HG03342 (cell line): ENCODE data around the gene MACROD2.
"Not testable (repeated sequence)": the region's sequence is repeated elsewhere in the genome, so short reads cannot be mapped to it uniquely, and the experiment has no call there.

Experiments
- ATAC-seq: cut with Tn5 transposase; IDR thresholded peaks from one replicate; pipeline ENCODE4 v1.9.1; 2021; ENCODE audit warnings: mild to moderate bottlenecking, moderate library complexity; ENCODE audit not compliant: unreplicated experiment

MACROD2 gene

DNA sequence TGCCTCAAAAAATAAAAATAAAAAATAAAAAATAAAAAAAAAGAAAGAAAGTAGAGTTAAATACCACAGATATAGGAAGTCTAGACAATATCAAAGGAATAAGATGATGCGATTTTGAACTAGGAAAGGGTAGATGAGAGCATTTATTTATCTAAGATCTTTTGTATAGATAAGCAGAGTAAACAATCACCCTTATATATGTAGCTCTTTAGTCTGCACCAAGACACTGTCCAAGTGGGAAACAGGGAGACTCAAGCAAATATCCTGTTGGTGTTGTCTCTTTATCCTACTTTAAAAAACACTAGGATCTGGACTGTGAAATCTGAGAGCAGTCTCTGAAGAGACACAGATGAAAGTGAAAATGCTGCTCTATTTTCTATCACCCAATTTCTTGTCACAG lies 929.1 kb downstream of the MACROD2 start:
- ATAC-seq: no peak

DNA sequence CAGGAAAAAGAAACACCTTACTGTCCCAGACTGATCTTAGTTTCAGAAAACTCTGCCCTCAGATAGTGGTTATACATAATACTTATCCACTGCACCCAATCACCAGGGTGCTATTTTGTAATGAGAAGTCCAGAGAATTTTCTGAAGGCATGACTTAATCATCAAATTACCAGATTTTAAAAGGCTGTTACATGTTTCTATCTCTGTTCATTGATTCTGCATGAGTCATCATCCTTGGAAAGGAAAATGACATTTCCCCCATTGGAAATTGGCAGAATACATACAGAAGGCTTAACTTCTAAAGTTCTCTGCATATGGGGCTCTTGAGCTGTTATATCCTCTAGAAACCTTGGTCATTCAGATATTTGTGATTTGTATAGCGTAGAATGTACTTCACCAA lies 930.0 kb downstream of the MACROD2 start:
- no peak for ATAC-seq

GRCh38 chr20:14926436-14926835 lies 931.1 kb downstream of the MACROD2 start:
- not testable (repeated sequence) for ATAC-seq

GRCh38 chr20:14928083-14928482 lies 932.8 kb downstream of the MACROD2 start:
- ATAC-seq: no peak

GRCh38 chr20:14929388-14929787 lies 934.1 kb downstream of the MACROD2 start:
- ATAC-seq: no peak

DNA sequence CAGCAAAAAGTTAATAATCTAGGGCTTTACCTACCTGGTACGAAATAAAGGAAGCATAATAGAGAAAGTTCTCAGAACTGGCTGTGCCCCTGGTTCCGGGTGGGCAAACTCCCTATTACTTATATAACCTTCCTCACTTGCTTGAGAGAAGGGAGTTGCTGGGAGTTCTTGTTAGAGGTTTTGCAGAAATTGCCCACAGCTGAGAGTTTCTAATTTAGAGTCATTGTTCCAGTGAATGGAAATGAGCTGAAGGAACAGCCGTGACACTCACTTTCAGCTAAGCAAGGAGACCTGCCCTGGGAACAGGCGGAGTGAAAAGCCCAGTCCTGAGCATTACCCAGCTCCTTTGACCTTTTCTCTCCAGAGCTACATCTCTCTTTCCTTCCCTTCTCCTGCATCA lies 936.7 kb downstream of the MACROD2 start:
- no peak for ATAC-seq

- no peak for ATAC-seq
These were observed 940.0 kb downstream of the MACROD2 start for GRCh38 chr20:14935285-14935684.

DNA sequence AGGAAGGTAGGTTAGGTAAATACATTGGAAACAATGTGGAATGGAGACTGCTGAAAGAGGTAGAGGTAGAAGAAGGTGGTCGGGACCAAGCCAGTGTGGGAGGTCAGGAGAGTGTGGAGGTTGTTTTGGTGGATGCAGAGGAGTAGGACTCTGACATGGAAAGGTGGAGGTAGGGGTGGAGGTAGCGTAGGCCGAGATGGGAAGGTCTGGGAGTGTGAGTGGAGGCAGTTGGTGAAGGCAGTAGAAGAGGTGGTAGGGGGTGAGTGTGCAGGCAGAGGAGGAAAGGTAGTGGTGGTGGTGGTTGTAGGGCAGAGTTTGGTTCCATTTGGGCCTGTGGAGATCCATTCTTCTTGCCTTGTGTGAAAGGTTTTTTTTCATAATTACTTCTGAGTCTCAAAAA lies 941.7 kb downstream of the MACROD2 start:
- no peak for ATAC-seq

DNA sequence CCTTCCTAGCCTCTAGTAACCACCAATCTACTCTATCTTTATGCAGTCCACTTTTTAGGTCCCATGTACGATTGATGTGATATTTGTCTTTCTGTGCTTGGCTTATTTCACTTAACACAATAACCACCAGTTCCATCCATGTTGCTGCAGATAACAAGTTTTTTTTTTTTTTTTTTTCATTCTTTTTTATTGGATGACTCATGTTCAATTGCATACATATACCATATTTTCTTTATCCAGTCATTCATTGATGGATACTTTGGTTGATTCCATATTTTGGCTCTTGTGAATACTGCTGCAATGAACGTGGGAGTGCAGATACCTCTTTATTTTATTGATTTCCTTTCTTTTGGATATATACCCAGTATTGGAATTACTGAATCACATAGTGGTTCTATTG lies 942.5 kb downstream of the MACROD2 start:
- no peak for ATAC-seq

GRCh38 chr20:14947536-14947935 lies 952.2 kb downstream of the MACROD2 start:
- ATAC-seq: no peak

DNA sequence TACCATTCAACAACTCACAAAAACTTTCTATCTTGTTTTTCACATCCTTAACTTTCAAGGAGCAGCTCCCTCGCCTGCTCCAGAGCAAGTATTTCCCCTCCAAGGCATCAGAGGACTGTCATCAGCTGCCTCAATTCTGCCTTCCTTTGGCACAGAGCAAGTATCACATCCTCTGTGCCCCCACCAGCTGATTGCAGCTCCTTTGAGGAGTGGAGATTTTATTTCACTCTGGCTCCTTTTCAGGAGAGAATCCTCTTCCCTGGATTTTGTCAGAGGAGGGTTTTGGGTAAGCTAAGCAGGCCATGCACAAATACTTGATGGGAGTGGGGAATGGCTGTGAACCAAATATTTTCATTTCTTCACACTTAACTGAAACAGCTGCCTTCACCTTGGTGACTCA lies 952.6 kb downstream of the MACROD2 start:
- no peak for ATAC-seq

GRCh38 chr20:14948416-14948815 lies 953.1 kb downstream of the MACROD2 start:
- ATAC-seq: no peak

DNA sequence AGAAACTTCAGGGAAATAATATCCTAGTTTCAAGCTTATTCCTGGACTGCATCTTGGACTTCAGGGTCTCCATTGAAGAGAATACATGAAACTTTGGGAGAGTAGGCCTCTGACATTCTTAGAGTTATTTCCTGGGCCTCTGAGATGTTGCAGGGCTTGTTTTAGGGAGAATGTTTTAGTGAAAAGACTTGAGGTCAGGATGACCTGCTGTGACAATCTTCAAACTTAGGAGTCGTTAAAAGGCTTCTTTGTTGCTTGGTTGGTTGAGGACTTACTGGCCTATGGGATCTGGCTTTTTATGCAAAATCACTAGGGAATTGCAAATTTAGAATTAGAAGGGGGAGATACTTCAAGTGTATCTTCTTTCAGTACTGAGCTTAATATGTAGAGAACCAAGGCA lies 955.3 kb downstream of the MACROD2 start:
- no peak for ATAC-seq

DNA sequence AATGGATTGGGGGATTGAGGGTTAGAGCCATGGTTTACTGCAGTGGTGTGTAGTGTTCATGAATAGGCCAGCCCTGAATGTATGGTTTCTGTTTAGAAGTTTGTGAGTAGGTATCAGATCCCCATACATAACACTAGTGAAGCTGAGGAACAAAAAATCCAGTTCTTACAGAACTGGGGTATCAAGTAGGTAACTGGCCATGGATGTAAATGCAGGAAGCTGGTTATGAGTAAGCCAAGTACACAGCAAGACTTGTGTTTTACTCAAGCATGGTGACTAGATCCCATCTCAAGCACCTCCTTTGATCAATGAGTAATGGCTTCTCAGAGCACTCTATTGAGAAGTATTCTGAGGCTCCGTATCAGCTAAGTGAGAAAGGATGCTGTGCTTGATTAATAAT lies 955.8 kb downstream of the MACROD2 start:
- ATAC-seq: peak; percentile 88

- ATAC-seq: no peak
These were observed 956.5 kb downstream of the MACROD2 start for GRCh38 chr20:14951707-14952418.

DNA sequence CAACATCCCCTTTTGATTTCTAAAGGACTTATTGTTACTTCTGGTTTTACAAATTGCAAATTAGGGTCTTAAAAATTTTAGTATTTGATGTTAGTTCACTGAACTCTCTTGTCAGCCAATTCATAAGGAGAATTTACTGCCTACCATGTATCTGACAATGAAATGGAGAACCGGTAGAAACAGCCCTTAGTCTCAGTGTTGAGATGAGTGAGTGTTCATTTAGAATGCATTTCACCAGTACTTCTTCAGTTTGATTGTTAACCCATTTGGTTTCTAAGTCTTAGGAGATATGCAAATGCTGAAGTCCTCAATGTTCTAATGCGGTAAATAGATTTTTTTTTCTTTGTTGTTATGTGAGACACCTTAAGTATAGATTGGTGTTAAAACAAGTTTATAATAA lies 958.4 kb downstream of the MACROD2 start:
- no peak for ATAC-seq

DNA sequence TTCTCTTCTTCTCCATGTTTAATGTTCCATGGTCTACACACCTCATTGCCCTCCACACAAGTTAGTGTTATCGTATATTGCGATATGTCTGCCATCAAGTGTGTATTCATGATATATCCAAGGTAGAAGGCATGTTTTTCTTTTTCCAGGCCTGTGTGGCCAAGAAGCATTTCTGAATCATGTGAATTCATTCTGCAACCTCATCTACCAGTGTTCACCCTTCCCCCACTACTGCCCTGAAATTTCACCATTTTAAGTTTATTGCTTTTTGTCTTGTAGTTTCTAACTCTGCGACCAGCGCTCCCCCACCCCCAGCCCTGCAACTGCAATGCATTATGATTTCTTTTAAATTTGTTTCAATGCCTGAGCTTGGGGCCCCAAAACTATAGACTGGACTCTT lies 960.1 kb downstream of the MACROD2 start:
- ATAC-seq: no peak

GRCh38 chr20:14956026-14956425 lies 960.7 kb downstream of the MACROD2 start:
- no peak for ATAC-seq

- no peak for ATAC-seq
These were observed 961.2 kb downstream of the MACROD2 start for GRCh38 chr20:14956538-14956937.

- ATAC-seq: no peak
These were observed 962.1 kb downstream of the MACROD2 start for GRCh38 chr20:14957402-14957801.

DNA sequence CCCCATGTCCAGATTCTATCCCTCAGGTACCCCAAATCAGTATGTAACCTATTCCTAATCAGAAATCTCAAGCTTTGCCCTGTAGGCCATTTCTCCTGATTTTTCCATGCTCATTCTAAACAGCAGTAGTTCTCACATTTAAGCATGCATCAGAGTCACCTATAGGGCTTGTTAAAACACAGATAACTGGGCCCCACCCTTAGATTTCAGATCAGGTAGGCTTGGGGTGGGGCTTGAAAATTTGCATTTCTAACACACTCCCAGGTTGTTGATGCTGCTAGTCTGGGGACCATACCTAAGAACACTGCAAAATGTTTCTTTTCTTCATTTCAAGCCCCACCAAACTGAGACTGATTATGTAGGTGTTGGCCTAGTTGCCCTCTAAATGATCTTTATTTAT lies 963.3 kb downstream of the MACROD2 start:
- no peak for ATAC-seq

DNA sequence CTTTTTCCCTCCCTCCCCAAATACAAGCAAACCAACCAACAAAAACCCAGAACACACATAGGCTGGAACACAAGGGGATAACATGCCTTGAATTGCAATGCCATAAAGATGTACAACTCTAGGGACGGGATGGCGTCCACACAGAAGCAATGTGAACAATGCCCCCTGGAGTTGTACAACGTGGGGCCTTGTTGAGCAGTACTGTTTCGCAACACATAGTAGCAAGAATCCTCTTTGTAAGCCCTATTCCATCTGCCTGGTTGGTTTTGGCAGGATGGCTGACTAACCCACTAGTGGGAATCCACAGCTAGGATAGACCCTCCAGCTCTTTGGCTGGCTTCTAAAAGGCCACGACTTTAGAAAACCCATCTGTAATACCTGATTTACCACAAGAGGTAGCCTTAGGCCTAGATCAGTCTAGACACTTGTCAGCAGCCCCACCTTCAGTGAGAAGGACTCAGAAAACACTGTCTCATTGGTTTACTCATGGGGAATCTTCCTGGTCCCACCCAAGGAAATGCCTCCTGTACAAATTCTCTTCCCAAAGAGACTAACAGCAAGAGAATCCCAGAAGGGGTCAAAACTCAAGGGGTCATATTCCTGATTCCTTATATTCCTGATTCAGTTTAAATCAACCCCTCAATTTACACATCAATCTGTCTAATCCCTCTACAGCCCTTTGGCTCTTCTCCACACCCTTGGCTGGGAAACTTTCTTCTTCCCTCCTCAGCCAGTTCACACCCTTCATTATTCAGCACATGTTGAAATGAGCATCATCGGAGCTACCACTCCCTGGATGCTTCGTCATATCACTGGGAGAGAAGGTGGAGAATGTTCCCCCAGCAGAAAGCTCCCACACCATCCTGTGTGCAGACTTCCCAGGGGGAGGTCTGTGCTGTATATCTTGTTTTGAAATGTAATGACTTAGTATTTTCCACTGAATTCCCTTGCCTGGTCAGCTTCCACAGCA lies 964.5 kb downstream of the MACROD2 start:
- no peak for ATAC-seq
